Measurements from ENCODE around the gene SLC2A8. TPM values are rescaled to one million over a fixed set of nuclear protein-coding genes. Genes with fewer than 3 reads are reported as not detected.

The SLC2A8 gene
- total RNA-seq, 1 experiment from 2014 or later = 27.0 TPM

DNA sequence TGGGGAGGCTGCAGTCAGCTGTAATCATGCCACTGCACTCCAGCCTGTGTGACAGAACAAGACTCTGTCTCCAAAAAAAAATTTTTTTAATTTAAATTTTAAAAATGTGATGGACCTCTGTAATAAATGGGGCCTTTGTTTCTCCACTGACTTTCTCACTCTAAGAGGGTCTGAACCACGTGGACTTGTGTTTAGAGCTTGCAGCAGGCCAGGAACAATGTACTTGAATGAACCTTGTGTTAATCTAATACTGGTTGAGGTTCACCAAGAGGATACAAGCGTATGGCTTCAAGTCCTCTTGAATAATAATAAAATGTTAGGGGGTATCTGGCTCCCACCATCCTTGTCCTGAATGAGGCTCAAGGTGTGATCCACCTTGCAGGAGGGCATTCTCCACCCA is 14.4 kb upstream of the SLC2A8 start:
- no peak for DNase-seq (ENCODE audit: low read depth)

DNA sequence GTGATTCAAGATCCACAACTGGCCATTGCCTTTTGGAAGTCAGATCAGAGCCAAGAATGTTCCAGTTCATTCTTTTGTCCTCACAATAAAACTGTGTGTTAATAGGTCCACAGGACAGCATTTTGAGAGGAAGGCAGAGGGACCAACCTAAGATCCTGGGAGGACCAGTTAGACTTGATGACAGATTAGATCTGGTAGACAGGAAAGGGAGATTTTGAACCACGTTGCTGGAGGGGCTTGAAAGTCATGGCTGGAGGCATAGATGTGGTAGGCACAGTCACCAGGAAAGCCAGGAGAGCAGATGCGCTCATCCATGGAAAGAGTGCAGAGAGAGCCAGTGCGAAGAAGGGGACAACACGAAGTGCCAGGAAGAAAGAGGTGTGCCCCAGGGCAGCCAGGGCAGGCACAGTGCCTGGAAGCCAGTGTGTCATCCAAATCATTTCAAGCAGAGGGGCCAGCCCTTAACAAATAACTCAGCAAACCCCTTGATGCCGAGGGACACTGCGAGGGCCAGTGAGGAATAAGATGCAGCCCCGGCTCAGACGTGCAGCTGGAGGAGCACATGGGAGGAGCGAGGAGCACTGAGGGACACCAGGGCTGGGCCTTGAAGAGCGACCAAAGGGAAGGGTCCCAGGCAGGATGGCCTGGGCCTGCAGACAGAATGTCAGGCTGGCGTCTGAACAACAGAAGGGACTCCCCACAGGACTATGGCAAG is 12.8 kb upstream of the SLC2A8 start:
- DNase-seq (ENCODE audit: low read depth) = peak; percentile 52

DNA sequence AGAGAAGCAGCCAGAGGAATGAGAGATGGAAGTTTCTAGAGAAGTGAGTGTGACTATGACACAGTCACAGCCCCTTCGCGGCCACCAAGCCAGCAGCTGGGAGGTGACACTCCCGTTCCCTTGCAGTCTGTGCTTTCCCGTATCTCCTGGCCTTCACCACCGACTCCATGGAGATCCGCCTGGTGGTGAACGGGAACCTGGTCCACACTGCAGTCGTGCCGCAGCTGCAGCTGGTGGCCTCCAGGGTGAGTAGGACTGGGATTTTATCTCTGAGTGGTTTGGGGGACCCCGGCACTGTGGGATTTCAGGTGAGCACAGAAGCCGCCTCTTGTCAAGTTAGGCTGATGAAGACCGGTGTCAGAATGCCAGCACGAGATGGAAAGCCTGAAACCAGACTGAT is 12.1 kb upstream of the SLC2A8 start:
- no peak for DNase-seq (ENCODE audit: low read depth)

DNA sequence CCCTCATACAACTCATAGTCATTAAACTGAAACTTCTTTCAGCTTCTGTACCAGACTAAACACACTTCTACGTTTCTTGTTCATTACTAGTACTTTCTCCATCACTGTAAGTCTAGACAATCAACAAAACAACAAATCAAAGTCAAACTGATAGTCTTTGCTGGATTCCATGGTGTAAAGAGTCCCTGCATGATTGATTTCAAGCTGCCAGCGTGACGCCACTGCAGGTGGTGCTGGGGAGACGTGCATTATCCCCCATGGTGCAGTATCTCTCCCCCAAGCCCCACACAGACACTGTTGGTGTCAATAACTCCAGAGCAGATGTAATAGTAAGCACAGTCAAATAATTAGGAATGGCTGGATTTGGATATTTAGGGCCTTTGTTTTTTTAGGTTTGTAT is 10.7 kb upstream of the SLC2A8 start:
- DNase-seq (ENCODE audit: low read depth) = no peak

DNA sequence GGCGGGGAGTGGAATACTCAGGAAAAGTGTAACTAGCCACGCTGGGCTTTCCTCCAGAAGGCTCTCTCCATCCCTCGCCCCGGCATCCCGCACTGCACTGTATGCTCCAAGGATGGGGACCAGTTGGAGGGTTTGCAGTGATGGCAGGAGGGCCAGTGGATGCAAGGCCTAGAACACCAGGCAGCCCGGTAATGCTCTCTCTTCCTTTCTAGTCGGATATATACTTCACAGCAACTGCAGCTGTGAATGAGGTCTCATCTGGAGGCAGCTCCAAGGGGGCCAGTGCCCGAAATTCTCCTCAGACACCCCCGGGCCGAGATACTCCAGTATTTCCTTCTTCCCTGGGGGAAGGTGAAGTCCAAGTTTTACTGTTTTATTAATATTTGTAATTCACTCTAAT is 10.0 kb upstream of the SLC2A8 start:
- no peak for DNase-seq (ENCODE audit: low read depth)

DNA sequence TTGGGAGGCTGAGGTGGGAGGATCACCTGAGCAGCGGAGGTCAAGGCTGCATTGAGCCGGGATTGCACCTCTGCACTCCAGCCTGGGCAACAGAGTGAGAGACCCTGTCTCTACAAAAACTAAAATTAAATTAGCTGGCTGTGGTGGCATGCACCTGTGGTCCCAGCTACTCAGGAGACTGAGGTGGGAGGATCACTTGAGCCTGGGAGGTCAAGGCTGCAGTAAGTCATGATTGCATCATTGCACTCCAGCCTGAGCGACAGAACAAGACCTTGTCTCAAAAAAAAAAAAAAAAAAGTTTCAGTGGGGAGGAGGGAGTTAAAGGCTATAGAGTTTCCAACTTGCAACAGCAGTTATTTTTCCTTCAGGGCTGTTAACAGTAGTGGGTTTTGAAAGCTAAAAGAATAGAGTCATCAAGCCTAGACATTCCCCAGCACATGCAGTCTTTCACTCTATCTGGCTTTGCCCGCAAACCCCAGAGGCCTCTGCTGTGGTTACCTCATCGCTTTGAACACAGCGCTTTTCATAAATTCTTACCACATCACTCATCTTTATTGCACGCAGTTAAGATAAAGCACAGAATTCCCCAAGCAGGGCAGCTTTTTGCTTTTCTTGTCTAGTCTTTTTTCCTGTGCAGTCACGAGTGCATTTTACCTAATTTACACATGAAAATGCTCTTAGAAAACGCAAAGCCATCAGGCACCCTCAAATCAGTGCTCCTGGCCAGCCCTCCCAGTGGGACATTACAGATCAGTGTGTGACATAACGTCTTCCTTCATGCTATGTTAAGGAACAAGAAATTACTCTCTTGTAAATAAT is 8.7 kb upstream of the SLC2A8 start:
- peak; percentile 99 for DNase-seq (ENCODE audit: low read depth)

DNA sequence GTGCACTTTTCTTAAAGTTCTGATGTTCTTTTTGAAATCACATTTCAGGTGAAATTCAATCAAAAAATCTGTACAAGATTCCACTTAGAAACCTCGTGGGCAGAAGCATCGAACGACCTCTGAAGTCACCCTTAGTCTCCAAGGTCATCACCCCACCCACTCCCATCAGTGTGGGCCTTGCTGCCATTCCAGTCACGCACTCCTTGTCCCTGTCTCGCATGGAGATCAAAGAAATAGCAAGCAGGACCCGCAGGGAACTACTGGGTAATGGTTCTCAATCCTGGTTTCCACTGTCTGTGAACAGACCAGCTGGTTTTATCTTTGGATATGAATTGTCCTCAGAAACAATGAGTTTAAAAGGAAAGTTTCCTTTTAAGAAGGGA is 8.1 kb upstream of the SLC2A8 start:
- peak; percentile 16 for DNase-seq (ENCODE audit: low read depth)

DNA sequence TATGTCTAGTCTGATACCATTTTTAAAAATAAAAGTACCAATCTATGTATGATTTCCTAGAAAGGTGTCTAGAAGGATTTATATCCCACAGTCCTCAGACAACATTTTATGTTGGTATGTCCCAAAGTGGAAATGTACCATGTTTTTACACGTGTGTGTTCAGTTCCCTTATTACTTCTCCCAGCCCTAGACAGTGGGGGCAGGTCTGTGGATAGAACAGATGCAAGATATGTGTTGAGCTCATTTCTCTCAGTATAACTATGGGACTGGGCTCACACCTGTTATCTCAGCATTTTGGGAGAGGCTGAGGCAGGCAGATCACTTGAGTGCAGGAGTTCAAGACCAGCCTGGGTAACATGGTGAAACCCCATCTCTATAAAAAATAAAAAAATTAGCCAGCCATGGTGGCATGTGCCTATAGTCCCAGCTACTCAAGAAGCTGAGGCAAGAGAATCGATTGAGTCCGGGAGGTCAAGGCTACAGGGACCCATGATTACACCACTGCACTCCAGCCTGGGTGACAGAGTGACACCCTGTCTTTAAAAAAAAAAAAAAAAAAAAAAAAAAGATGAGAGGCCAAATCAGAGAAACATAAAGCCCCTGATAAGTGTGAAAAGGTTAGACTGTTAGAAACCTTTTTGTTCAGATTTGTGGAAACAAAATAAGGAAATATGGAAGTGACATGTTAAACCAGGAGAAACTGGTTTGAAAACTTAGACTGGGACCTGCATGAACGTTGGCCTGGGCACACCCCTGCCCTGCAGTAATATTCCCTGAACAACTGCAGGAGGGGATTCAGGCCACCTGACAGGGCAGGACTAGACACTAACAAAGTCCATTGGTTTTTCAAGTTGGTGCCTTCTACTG is 7.4 kb upstream of the SLC2A8 start:
- DNase-seq (ENCODE audit: low read depth) = peak; percentile 16

DNA sequence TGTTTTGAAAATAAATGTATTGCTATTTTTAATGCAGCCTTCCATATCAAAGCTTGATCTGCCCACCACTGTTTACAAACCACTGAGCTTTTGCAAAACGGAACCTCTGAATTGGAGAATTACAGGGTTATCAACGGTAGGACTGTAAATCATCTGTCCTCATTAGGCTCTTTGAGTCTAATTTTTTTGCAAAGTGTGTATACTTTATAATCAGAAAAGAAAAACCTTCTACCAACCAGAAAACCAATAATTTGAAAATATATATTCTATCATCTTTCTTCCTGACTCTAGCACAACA is 6.8 kb upstream of the SLC2A8 start:
- peak; percentile 51 for DNase-seq (ENCODE audit: low read depth)

DNA sequence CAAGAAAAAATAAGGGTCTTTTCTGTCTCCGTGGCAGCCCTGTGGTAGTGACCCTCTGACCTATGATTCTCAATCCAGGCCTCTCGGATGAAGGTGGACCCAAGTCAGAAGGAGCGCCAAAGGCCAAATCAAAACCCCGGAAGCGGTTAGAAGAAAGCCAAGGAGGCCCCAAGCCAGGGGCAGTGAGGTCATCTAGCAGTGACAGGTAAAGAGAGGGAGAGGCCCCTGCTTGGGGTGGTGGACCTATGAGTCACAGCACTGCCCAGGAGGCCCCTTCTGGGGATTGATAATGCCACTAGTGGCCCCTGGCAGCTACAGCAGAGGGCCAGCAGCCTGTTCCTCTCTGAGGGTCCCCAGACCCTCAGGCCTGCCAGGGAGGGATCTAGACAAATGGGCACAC is 6.4 kb upstream of the SLC2A8 start:
- DNase-seq (ENCODE audit: low read depth) = peak; percentile 93

DNA sequence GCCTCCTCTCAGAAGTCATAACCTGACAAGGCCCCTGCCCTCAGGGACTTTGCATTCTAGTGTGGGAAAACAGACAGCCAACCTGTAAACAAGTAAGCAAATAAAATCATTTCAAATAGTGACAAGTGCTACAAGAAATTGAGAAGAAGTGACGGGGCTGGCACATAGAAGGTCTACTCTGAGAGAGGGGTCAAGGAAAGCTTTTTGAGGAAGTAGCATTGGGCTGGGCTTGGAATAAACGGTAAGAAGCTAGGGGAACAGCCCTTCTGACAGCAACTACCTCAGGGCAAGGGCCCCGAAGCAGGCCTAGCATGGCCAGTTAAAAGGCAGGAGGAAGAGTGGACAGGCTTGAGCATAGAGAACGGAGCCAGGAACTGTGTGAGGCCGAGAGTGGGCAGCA is 4.8 kb upstream of the SLC2A8 start:
- no peak for DNase-seq (ENCODE audit: low read depth)

DNA sequence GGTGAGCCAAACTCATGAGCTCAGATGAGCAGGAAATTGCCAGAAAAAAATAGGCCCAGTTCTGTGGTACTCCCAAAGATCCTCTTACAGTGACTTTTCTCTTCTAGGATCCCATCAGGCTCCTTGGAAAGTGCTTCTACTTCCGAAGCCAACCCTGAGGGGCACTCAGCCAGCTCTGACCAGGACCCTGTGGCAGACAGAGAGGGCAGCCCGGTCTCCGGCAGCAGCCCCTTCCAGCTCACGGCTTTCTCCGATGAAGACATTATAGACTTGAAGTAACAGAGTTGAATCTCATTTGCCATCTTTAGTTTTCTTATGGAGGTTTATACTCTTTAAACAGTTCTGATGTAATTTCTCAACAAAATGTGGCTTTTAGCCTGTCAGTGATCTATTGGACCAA is 4.0 kb upstream of the SLC2A8 start:
- DNase-seq (ENCODE audit: low read depth) = no peak

DNA sequence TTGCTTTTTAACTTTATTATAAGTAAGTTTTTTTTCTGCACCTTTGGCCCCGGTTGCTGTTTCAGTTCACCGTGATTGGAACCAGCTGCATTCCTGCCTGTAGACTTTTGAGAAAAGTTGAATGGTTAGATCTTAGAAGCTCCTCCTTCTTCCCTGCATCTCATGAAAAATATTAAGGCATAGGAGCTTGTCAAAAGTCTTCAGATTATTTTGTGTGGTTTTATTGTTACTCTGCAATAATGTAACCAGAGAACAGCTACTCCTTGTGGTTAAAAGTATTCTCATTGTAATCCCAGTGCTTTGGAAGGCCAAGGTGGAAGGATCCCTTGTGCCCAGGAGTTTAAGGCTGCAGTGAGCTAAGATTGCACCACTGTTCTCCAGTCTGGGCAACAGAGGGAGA is 3.3 kb upstream of the SLC2A8 start:
- peak; percentile 37 for DNase-seq (ENCODE audit: low read depth)

DNA sequence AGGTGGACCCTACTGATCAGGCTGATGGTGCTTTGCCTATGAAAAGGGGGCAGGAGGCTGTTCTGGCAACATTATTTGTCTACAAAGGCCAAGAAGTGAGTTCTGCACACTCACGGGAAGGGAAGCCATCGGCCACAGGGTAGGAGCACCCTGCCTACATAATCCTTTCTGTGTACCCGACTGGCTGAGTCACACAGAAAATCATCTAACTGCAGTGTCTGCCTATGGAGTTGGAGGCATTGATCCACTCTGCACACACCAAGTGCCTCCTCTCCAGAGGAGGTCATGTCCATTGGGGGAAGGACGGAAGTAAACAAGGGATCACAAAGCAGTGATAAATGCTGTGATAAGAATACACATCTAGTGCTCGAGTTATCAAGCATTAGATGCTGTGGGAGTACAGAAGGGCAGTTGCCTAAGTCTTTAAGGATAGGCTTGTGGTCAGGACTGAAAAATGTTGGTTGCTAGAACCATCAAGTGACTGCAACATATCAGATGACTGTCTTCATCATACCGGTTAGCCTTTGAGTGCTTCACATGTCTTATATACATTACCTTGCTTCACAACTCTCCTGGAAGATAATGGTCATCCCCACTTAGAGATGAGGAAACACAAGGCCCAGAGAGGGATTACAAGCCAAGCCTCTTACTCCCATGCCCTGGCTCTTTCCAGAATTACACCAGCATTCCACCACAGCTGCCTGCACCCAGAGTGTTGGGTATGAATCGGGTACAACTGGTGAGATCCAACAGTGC is 1.3 kb upstream of the SLC2A8 start:
- no peak for DNase-seq (ENCODE audit: low read depth)

DNA sequence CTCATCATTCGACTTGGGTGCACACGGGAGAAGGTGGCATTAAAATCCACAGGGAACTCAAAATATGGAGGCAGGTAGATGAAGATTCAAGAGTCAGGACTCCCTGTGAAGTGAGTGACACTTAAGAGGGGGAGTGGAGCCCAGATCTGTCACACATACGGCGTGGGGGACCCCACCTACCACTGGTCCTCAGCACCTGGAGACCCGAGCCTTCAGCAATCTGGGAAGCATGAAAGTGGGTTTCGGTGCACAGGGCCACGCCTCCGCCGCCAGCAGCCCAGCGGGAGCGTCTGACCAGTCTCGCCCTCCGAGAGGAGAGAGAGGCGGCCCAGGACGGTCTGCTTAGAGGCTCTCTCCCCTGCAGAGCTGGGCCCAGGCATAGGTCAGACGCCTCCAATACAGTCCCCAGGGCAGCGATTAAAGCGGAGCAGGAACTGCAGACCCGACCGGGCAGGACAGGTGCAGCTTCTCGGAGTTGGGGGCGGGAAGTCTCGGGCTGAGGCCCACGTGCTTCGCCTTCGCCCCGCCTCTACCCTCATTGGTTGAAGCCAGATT is 639 bp upstream of the SLC2A8 start:
- DNase-seq (ENCODE audit: low read depth) = no peak

DNA sequence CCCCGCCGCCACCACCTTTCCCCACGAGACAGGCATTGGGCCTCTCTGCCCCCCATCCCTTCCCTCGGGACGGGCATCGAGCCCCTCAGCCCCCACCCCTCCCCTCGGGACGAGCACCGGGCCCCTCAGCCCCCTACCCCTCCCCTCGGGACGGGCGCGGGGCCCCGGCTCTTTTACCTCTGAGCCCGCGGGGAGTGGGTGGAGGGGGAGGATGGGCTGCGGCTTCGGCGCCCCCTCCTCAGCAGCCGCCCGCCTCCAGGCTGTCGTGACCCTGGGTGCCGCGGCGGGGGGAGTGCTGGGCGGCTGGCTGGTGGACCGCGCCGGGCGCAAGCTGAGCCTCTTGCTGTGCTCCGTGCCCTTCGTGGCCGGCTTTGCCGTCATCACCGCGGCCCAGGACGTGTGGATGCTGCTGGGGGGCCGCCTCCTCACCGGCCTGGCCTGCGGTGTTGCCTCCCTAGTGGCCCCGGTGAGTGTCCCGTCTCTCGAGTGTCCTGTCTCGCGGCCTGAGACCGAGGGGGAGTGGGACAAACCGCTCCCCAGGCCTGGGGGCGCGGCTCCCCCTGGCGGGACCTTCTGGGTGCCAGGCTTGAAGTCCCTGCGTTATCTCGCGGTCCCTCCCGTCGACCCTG is 791 bp downstream of the SLC2A8 start:
- peak; percentile 67 for DNase-seq (ENCODE audit: low read depth)

DNA sequence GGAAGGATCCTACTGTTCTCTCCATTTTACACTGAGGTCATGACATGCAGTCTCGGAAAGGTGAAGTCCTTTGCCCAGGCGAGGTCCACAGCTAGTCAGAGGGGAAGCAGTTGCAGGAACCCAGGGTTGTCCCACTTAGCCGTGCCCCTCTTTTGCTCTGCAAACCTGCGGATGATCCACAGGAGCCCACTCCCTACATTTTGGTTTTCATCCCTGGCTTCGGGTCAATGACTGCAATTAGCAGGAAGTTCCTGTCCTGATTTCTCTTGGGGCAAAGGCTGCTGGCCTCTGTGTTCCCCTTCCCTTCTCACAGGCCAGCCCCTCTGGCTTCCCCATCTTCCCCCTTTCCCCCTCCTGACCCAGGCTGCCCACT is 1.3 kb downstream of the SLC2A8 start:
- DNase-seq (ENCODE audit: low read depth) = no peak

DNA sequence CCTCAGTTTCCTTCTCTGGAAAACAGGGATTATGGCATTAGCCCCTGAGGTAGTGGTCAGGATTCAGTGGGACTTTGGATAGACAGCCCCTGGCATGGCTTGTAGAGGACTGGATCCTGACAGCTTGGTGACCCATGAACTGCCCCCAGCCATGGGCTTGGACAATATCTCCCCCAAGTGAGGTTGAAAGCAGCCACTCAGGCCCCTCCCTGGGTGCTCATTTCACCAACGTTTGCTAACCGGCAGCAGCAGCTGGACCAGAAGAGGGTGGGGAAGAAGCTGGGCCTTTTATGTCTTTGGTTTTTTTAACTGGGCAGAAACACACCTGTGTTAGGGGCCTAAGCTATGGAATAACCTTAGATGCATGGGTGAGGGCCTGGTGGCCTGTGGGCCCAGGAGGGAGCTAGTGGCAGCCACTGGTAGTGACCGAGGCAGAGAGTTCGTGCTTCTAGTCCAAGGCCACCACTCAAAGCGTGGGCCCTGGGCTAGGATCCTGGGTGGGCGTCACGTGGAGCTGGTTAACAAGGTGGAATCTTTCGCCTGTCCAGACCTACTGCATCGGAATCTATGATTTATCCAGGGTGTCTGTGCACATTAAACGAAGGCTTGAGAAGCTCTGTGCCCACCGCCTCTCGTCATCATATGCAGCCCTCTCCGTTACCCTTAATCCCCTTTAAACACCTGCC is 1.9 kb downstream of the SLC2A8 start:
- DNase-seq (ENCODE audit: low read depth) = no peak

DNA sequence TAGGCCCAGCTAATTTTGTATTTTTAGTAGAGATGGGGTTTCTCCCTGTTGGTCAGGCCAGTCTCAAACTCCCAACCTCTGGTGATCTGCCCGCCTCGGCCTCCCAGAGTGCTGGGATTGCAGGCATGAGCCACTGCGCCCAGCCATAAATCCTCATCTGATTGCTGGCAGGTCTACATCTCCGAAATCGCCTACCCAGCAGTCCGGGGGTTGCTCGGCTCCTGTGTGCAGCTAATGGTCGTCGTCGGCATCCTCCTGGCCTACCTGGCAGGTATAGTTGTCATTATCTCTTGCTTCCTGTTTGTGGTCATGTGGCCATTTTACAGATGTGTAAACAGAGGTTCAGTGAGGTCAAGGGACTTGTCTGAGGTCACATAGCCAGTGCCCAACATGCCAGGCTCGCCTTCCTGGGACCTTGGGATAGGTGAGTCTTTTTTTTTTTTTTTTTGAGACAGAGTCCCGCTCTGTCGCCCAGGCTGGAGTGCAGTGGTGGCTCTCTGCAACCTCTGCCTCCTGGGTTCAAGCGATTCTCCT is 2.8 kb downstream of the SLC2A8 start:
- DNase-seq (ENCODE audit: low read depth) = no peak

DNA sequence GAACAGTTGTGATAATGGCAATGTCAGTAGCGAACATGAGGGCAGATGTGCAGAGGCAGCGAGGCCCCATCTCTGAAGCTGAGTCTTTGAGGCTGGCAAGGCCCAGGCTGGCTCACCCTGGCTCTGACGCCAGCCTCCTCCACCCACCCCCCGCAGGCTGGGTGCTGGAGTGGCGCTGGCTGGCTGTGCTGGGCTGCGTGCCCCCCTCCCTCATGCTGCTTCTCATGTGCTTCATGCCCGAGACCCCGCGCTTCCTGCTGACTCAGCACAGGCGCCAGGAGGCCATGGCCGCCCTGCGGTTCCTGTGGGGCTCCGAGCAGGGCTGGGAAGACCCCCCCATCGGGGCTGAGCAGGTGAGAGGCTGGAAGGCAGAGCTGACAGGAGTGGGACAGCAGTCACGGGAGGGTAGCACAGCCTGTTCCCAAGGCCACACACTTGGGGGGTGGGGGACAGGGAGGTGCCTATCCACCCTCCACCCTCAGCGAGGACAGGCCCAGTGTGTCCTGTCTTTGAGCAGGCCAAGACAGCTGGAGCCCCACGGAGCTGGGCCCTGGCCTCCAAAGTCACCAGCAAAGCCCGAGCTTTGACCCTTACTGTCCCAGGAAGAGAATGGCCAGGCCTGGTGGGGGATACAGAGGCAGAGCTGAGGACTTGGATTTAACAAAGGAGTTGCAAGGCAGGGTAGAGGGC is 5.6 kb downstream of the SLC2A8 start:
- DNase-seq (ENCODE audit: low read depth) = no peak

All from M059J (cell line).